ENCODE data around the gene CDC27. TPM values are rescaled to one million over a fixed set of nuclear protein-coding genes. Genes with fewer than 3 reads are reported as not detected.
"Not testable (repeated sequence)": the region's sequence is repeated elsewhere in the genome, so short reads cannot be mapped to it uniquely, and the experiment has no call there.

The CDC27 gene
- polyA plus RNA-seq, 3 donors, result 10.4 to 39.1 (median 34.1) TPM

DNA sequence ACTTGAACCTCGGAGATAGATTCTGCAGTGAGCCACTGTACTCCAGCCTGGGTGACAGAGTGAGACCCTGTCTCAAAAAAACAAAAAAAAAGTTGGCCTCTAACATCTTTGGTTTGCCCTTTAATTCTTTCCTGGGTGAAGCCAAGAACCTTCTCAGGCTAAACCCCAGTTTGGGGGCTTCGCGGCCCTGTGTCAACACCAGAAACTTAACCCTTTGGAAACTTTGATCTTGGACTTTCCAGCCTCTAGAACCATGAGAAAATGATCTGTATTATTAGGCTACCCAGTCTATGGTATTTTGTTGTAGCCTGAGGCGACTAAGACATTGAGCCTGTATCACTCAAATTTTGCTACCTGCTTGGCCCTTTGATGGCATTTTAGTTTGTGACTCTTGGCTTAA is 86.2 kb downstream of the CDC27 start:
- WGBS, 3 donors, result 85 to 96% (median 92%) methylated on average over 4 of the region's 4 CpGs

DNA sequence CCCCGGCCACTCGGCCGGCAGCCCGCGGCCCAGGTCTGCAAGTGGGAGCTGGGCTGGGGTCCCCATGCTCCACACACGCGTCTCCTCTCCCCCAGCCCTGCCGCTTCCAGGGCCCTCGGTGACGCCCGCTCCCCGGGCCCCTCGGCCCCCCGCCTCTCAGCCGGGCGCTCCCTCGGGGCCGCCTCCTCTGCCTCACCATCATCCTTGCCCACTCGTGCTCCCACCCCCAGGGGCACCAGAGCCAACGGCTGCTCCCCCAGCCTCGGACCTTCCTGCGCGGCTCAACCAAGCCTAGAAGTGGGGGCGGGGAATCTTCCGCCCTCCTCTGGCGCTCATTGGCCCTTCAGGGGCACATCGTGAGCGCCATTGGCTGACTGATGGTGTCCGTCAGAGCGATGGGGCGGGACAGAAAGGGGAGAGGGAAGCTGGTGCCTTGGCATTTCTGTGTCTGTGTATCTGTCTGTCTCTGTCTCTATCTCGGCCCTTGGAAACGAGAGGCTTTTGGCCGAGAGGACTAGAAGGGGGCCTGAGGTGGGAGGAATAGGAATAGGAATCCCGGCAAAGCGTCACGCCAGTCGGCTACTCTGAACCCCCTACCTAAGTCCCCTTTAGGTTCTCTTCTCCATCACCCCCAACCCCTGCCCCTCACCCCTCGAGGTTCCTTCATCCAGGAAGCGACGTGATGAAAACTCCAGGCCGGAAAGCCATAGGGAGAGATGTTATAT is 88.9 kb downstream of the CDC27 start:
- no peak overlapping the region for H3K27ac ChIP-seq (ENCODE audit: low read depth, low read length)
- 0 to 2% (median 0%) methylated on average over 33 to 42 of the region's 42 CpGs for WGBS, 3 donors

More for the DNA sequence above, 86.2 kb downstream of the CDC27 start:
- no peak overlapping the region for H3K27ac ChIP-seq (ENCODE audit: low read depth, low read length)

DNA sequence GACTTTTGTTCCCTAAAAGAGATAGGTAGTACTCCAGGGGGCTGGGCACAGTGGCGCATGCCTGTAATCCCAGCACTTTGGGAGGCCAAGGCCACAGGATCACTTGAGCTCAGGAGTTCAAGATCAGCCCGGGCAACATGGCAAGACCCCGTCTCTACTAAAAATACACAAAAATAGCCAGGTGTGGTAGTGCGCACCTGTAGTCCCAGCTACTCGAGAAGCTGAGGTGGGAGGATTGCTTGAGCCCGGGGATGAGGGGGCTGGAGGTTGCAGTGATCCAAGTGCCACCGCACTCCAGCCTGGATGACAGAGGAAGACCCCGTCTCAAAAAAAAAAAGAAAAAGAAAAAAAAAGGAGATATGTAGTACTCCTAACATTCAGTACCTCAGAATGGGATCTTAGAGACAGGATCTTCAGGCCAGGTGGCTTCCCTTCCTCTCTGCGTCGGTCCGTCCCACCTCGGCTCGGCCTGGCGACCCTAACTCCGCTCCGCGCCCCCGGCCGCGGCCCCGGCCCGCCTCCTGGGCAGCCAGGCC is 89.6 kb downstream of the CDC27 start:
- no peak overlapping the region for H3K27ac ChIP-seq (ENCODE audit: low read depth, low read length)
- 3 to 8% (median 6%) methylated on average over 15 to 22 of the region's 22 CpGs for WGBS, 3 donors

DNA sequence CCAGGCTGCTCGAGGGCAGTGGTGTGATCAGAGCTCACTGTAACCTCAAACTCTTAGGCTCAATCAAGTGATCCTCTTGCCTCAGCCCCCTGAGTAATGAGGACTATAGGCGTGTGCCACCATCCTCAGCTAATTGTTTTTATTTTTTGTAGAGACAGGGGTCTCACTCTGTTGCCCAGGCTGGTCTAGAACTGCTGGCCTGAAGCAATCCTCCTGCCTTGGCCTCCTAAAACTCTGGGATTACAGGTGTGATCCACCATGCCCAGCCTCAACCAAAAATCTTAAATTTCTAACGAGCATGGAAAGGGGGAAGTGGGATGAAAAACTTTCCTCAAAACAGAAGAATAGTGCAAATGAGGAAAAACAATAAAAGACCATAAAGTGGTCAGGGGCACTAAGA is 92.8 kb downstream of the CDC27 start:
- WGBS, 3 donors, result 78 to 93% (median 81%) methylated on average over 3 of the region's 3 CpGs
- H3K27ac ChIP-seq (ENCODE audit: low read depth, low read length), result no peak overlapping the region

DNA sequence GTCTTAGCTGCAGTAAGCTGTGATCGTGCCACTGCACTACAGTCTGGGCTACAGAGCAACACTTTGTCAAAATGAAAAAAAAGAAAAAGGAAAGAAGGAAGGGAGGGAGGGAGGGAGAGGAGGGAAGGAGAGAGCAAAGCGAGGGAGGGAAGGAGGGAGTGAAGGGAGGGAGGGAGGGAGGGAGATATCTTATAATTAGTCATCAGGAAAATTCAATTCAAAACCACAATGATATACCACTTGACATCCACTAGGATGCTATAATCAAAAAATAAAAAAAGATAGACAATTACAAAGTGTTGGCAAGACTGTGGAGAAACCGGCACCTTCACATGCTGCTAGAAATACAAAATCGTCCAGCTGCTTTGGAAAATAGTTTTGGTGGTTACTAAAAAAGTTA is 93.8 kb downstream of the CDC27 start:
- whole genome bisulfite sequencing, 3 donors, result 72 to 81% (median 78%) methylated on average over 4 of the region's 4 CpGs
- no peak overlapping the region for H3K27ac ChIP-seq (ENCODE audit: low read depth, low read length)

DNA sequence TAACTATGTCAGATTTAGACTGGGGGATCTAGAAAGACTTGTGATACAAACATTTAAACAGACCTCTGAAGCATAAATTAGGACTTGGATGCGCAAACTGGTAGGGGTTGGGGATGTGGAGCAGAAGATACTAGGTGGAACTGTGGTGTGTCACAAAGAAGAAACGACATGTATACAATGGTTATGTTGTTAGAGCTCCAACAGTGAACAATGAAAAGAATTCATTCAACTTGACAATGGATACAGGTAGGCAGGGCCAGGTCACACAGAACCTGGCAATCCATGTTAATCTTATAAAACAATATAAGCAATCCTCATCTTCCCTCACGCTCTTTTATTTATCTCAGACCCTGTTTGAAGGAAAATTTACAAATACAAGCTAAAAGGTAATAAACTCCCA is 102.0 kb downstream of the CDC27 start:
- H3K27ac ChIP-seq (ENCODE audit: low read depth, low read length), result no peak overlapping the region
- WGBS, 3 donors, result 90 to 96% (median 92%) methylated on average over 3 of the region's 3 CpGs

DNA sequence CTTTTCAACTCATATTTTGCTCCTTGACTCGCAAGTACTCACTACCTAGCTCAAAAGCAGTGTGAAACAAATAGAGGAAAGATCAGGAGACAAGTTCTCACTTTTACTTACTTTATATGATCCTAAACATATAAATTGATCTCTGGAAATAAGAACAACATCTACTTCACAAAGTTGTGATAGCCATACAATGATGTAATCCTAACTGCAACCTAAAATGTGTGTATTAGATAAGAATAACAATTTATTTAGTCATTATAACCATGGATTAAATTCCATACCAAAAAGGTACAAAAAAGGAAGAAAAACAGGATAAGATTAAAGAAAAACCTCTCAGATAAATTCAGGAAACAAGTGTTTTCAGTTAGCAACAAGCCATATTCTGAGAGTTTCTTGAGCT is 103.4 kb downstream of the CDC27 start:
- no peak overlapping the region for H3K27ac ChIP-seq (ENCODE audit: low read depth, low read length)
- WGBS, 3 donors, result 92 to 98% (median 95%) methylated on average over 1 of the region's 1 CpG

DNA sequence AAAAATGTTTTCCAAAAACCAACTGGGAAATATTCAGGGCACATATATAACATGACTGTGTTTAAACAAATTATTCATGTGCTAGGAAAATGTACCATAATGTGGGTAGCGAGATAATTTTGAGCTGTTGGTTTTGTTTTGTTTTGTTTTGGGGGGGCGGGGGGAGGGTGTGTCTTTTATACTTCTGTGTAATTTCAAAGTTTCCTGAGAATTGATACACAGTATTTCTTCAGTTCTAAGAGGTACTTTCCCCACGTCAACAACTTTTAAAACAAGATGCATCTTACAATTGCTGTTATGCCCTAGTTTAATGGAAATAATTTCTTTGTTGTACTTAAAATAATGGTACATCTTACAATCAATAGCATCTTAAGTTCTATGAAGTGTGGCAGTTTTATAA is 110.3 kb downstream of the CDC27 start:
- 91 to 93% (median 92%) methylated on average over 3 of the region's 3 CpGs for WGBS, 3 donors
- no peak overlapping the region for H3K27ac ChIP-seq (ENCODE audit: low read depth, low read length)

DNA sequence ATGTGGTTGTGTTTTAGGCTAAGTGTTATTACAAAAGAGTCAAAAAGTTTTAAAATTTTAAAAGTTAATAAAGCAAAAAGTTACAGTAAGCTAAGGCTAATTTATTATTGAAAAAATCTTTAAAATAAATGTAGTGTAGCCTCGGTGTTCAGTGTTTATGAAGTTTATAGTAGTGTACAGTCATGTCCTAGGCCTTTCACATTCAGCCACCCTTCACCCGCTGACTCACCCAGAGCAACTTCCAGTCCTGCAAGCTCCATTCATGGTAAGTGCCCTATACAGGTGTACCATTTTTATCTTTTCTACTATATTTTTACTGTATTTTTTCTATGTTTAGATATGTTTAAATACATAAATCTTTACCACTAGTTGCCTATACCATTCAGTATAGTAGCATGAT is 111.5 kb downstream of the CDC27 start:
- 95 to 98% (median 95%) methylated on average over 2 of the region's 2 CpGs for WGBS, 3 donors
- H3K27ac ChIP-seq (ENCODE audit: low read depth, low read length), result no peak overlapping the region

DNA sequence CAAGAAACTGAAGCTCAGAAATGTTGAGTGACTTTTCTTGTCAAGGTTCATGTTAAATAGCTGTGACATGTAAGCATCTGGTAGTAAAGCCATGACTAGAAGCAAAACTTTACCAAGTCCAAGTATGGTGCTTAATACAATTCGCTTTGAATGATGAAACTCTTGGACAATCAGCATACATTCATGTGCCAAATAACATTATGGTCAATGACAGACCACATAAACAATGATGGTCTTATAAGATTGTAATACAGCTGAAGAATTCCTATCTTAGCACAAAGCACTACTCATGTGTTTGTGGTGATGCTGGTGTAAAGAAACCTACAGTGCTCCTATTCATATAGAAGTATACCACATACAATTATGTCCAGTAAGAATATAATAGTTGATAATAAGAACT is 112.9 kb downstream of the CDC27 start:
- 89 to 95% (median 95%) methylated on average over 1 of the region's 1 CpG for WGBS, 3 donors
- H3K27ac ChIP-seq (ENCODE audit: low read depth, low read length), result no peak overlapping the region

DNA sequence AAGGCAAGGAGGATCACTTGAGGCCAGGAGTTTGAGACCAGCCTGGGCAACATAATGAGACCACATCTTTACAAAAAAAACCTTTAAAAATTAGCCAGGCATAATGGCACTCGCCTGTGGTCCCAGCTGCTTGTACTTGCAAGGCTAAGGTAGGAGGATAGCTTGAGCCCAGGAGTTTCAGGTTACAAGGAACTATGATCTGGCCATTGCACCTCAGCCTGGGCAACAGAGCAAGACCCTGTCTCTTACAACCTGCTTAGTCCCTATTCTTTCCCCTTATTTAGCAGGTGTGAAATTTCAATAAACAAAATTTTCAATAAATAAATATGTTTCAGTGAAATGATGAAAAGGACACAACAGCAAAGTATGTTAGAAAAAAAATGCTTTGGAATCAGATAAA is 114.7 kb downstream of the CDC27 start:
- WGBS, 3 donors, result 87 to 92% (median 90%) methylated on average over 1 of the region's 1 CpG
- H3K27ac ChIP-seq (ENCODE audit: low read depth, low read length), result not testable (repeated sequence)

DNA sequence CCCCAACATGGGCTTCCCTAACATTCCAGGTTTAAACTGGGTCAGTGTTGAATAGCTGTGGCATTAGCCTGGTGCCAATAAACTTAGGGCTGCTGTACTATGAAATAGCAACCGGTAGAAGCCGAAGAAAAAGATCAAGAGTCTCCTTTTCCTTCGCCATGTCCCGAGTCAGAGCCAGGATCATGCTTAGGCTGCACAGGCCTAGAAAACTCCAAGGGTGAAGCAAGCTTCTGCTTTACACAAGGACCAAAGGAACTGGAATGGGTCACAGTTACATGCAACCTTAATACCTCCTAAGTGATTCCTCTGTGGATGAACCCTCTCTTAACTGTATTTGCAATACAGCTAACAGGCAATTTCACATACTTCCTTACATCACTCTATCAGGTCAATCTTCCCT is 115.5 kb downstream of the CDC27 start:
- H3K27ac ChIP-seq (ENCODE audit: low read depth, low read length), result not testable (repeated sequence)
- WGBS, 3 donors, result 80 to 96% (median 93%) methylated on average over 4 of the region's 4 CpGs

DNA sequence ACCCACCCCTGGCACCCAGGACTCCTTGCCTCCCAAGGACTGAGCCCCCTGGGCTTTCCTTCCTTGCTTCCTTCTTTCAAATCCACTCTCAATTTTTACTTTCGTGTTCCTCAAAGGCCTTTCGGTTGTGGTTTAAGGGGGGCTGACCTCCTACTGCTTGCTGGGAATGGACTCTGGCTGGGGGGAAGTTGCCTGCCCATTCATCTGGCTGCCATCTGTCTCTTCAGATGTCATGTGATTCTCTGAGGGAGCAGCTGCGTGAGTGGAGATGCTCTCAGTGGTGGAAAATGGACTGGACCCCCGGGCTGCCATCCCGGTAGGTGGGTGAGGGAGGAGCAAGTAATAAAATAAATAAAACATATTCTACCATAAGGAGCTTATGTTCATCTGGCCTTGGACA is 116.2 kb downstream of the CDC27 start:
- no peak overlapping the region for H3K27ac ChIP-seq (ENCODE audit: low read depth, low read length)
- WGBS, 3 donors, result 52 to 68% (median 58%) methylated on average over 5 of the region's 5 CpGs

DNA sequence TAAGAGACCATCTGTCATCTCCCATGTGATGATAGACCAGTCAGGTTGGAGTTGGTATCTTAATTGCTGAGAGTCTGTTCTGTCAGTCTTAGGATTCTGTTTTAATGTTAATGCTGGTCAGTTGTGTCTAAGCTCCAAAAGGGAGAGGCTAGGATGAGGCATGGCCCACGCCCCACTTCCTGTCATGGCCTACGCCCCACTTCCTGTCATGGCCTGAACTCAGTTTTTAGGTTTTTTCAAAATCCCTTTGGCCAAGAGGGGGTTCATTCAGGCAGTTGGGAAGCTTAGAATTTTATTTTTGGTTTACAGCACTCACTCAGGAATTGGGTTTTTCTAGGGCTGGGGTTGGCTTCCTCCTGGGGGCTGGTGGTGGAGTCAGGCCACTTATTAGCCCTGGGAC is 117.9 kb downstream of the CDC27 start:
- 36 to 94% (median 45%) methylated on average over 2 of the region's 2 CpGs for WGBS, 3 donors
- H3K27ac ChIP-seq (ENCODE audit: low read depth, low read length), result not testable (repeated sequence)

DNA sequence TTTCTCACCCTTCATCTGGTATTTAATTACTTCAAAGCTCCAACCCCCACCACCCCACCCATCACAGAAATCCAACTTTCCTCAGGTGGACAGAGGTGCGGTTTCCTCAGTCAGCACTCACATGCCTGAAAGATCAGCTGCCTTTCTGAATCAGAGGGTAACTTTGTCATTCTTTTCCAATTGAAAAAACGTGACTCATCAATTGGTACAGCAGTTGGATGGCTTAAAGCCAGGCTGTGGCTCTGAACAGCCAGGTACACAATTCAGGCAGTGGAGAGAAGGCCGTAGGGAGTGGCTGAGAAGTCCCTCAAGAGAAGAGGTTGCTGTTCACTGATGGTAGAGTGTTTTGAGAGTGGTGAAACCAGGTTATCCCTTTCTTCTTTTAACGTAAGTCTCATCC is 118.8 kb downstream of the CDC27 start:
- H3K27ac ChIP-seq (ENCODE audit: low read depth, low read length), result not testable (repeated sequence)

More for the DNA sequence above, 118.8 kb downstream of the CDC27 start:
- WGBS, 3 donors, result 60 to 69% (median 66%) methylated on average over 4 of the region's 4 CpGs

Other genes starting within 250 kb of the CDC27 start
- gene RPRML, start 210.0 kb downstream of the CDC27 start, polyA plus RNA-seq, result under 1 TPM in 2 of 3 donors, not detected in 1; 0.15 to 0.24 TPM
- 10 to 100 TPM in 1 of 3 donors, 1 to 10 TPM in 1, under 1 TPM in 1; 0.22 to 12.8 (median 2.0) TPM for gene MYL4, start 20.1 kb upstream of the CDC27 start, polyA plus RNA-seq
- 1 to 10 TPM in 2 of 3 donors, under 1 TPM in 1; 0.45 to 7.7 (median 4.4) TPM for gene ITGB3, start 64.5 kb upstream of the CDC27 start, polyA plus RNA-seq
- 1 to 10 TPM in 2 of 3 donors, under 1 TPM in 1; 0.31 to 2.5 (median 1.5) TPM for gene EFCAB13, start 134.7 kb upstream of the CDC27 start, polyA plus RNA-seq